Transverse colon (tissue), 4 donors: ENCODE measurements around the gene STARD7.

Source experiments
- EP300 ChIP-seq: sonication (generic); formaldehyde crosslinking; IDR thresholded peaks from one replicate; pipeline ENCODE4 v1.6.1; 2017; ENCODE audit warnings: antibody characterized with exemption, low read depth
- POLR2A ChIP-seq: fragments of 450-650 bp; IDR thresholded peaks from one replicate; pipeline ENCODE4 v1.6.1; 2016; ENCODE audit warnings: antibody characterized with exemption, mild to moderate bottlenecking, moderate library complexity
- POLR2AphosphoS5 ChIP-seq, 3 donors: sonication (generic); formaldehyde crosslinking; IDR thresholded peaks; one replicate each; pipeline ENCODE4 v1.6.1; 2016; ENCODE audit warnings: antibody characterized with exemption in 3 of 3
- TF ChIP-seq, protein P1 (sequence below), 5 experiments: fragments of 200-600 bp in 3 of 5; fragments of 450-650 bp in 2 of 5; sonication (generic) in 3 of 5; IDR thresholded peaks; 1 replicate in 2 of 5; 2 replicates in 3 of 5; pipeline ENCODE4 v1.5.1; 2016 to 2017; ENCODE audit warnings: antibody characterized with exemption in 5 of 5, inconsistent platforms in 3 of 5, mild to moderate bottlenecking in 2 of 5, moderate library complexity in 1 of 5

DNA sequence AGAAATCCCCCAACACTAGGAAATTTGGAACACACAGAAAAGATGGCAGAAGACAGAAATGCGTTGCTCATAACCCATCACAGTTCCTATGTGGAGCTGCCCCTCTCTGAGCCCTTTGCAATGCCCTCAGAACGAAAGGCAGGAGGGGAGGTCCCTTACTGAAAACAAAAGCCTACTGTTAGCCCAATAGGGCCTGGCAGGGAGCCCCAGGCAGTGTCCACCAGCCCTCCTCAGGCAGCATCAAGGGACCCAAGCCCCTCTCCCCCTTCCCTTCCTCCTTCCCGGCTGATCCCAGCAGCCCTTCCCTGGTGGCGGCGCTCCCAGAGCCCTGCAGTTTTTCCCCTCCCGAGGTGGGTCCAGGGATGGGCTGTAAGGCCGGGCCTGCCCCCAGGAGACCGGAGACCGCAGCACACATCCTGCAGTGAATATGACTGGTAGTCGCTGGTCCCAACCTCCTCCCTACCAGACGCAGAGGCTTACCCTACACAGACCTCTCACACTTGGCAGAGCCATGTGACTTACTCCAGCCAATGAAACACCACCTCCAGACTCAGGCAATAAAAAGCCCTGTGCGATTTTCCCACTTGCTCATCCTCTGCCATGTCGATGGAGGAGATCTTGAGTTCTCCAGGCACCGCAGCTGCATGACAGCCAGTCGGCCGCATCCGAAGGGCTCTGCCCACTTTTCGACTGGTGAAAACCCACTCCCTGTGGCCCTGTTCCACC is 44.0 kb downstream of the STARD7 start:
- no peak for TF ChIP-seq EP300
- TF ChIP-seq, protein P1, sequence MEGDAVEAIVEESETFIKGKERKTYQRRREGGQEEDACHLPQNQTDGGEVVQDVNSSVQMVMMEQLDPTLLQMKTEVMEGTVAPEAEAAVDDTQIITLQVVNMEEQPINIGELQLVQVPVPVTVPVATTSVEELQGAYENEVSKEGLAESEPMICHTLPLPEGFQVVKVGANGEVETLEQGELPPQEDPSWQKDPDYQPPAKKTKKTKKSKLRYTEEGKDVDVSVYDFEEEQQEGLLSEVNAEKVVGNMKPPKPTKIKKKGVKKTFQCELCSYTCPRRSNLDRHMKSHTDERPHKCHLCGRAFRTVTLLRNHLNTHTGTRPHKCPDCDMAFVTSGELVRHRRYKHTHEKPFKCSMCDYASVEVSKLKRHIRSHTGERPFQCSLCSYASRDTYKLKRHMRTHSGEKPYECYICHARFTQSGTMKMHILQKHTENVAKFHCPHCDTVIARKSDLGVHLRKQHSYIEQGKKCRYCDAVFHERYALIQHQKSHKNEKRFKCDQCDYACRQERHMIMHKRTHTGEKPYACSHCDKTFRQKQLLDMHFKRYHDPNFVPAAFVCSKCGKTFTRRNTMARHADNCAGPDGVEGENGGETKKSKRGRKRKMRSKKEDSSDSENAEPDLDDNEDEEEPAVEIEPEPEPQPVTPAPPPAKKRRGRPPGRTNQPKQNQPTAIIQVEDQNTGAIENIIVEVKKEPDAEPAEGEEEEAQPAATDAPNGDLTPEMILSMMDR (IDR thresholded peaks at IDR 0.05) = no peak
- TF ChIP-seq POLR2A = no peak
- no peak for TF ChIP-seq POLR2AphosphoS5 (IDR thresholded peaks at IDR 0.05)
